Subcutaneous adipose tissue (tissue), 4 donors: ENCODE measurements around the gene H2BK1. TPM values are rescaled to one million over a fixed set of nuclear protein-coding genes. Genes with fewer than 3 reads are reported as not detected.

ENCODE experiments used
- CTCF ChIP-seq: fragments of 450-650 bp; IDR thresholded peaks from one replicate; pipeline ENCODE4 v1.5.1; 2016; ENCODE audit warnings: low read depth, mild to moderate bottlenecking, control low read depth, antibody characterized with exemption, moderate library complexity
- total RNA-seq, 4 donors: library from RNA; depleted of rRNA; stranded (reverse); fragments of >200 nt; gene quantifications; one replicate each; pipeline ENCODE4 v1.1.0, GENCODE V29; 2016

Gene H2BK1
- total RNA-seq, 4 donors from 2014 or later: not detected

- TF ChIP-seq CTCF: no peak
Measured at GRCh38 chr7:151188252-151188542, 22.1 kb downstream of the H2BK1 start.

- TF ChIP-seq CTCF: no peak
Measured at GRCh38 chr7:151187409-151188251, 22.7 kb downstream of the H2BK1 start.

DNA sequence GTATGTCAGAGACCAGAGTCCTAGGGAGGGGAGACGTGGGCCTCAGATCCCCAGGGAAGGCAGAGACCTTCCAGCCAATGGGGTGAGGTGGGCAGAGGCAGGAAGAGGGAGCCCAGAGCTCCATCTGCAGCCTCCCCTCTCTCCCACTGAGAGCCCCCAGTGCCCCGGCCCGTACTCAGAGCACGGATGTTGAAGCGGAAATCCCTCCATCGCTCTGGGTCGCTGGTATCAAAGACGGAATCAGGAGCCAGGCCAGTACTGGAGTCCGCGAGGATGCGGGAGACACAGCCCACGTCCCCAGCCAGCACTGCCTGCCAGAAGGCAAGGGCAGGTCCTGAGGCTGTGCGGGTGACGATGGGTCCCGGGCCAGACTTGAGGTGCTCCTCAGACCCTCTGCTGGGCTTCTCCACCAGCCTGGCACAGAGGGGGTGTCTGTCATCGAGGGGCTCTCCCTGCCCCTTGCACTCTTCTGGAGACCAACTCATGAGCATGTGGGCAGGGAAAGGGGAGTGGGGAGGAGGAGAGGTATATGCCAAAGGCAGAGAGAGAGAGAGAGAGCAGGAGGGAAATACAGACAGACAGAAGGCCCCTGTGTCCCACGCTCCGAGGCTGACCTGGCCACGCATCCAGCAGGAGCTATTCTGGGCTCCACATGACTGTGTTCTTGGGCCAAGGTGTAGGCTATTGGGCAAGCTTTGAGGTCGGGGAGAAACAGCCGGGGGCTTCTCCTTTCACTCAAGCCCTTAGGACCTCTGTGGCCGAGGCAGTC, 23.5 kb downstream of the H2BK1 start, which contains the start of gene ASB10:
Gene ASB10 (minus strand): TSS at position 611 of the 769 bp plus-strand sequence. CDS start 120 bp downstream, at position 491.
- TF ChIP-seq CTCF: no peak

GRCh38 chr7:151185762-151186639, 24.3 kb downstream of the H2BK1 start:
- TF ChIP-seq CTCF: no peak

DNA sequence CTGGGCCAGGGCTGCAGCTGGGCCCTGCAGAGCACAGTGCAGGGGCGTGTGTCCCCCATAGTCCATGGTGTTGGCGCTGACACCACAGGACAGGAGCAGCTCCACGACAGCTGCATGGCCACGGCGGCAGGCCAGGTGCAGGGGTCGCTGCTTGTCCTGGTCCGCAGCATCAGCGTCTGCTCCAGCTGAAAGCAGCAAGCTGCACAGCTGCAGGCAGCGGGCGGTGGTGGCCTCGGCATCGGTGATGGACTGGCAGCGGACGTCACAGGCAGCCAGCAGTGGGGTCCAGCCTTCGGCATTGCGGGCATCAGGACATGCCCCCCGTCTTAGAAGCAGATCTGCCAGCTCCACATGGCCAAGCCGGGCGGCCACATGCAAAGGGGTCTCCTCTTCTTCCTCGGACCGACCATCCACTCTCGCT, 29.3 kb downstream of the H2BK1 start:
- no peak for TF ChIP-seq CTCF

GRCh38 chr7:151179946-151180345, 30.3 kb downstream of the H2BK1 start:
- no peak for TF ChIP-seq CTCF
